AG04450 (cell line): Measurements from ENCODE around the gene MCC. TPM values are rescaled to one million over a fixed set of nuclear protein-coding genes. Genes with fewer than 3 reads are reported as not detected.

Experiments
- CTCF ChIA-PET: fragments of 300-600, 350-600 bp; formaldehyde crosslinking; extraction: SDS; loops from one replicate; lab custom pipeline; 2022; ENCODE audit warnings: antibody characterized with exemption, inconsistent platforms; lab: Charles Lee
- POLR2A ChIA-PET: fragments of 350-600 bp; formaldehyde crosslinking; extraction: SDS; loops from one replicate; lab custom pipeline; 2021; ENCODE audit warnings: antibody characterized with exemption, inconsistent platforms; lab: Yijun Ruan, JAX
- DNase-seq: peaks from one replicate; pipeline ENCODE4 v3.0.0-alpha.2; 2011; ENCODE audit warnings: low read depth, low spot score
- H3K27ac ChIP-seq: one replicate; pipeline ENCODE4 v1.5.1; 2012; ENCODE audit warnings: low read depth, low read length, control low read depth
- H3K27me3 ChIP-seq: one replicate; pipeline ENCODE4 v1.6.0; 2012; ENCODE audit warnings: low read length; ENCODE audit not compliant: control insufficient read depth, insufficient read depth
- H3K4me3 ChIP-seq: 2 replicates; pipeline ENCODE4 v1.5.1; 2011; ENCODE audit warnings: mild to moderate bottlenecking, low read depth, low read length, control low read depth
- H3K9me3 ChIP-seq: 2 replicates; pipeline ENCODE4 v1.5.1; 2012; ENCODE audit warnings: low read length; ENCODE audit not compliant: control insufficient read depth, insufficient read depth
- polyA plus RNA-seq: library from polyadenylated mRNA; depleted of rRNA; stranded (reverse); fragments of >200 nt; gene quantifications from 2 replicates; pipeline ENCODE4 v1.2.3, GENCODE V29; 2011
- TF ChIP-seq, protein P1 (sequence below): IDR thresholded peaks from 2 replicates; pipeline ENCODE4 v1.5.1; 2011; ENCODE audit warnings: low read depth, low read length, control low read depth, inconsistent platforms

The MCC gene
- polyA plus RNA-seq, 1 experiment = 17.5 TPM

DNA sequence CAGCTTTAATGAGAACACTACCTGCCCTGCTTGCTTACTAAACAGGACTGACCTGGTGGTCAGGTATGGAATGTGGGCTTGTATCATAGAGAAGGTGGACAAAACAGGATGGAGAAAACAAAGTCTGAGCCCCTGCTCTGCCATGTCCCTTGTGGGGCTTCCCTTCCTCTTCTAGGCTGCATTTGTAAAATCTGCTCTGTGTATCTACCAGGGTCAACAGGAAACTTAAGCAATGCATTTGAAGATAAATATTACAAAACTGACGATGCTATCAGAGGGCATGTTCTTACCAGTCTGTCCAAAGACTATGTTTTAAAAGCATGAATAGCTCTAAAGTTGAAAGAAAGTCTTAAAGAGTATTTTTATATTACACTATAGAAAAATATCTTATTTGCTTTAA lies 282.9 kb downstream of the MCC start:
- no peak overlapping the region for H3K4me3 ChIP-seq
- no peak for DNase-seq
- no peaks in the 10 kb centered on the region for H3K9me3 ChIP-seq
- no peaks in the 10 kb centered on the region for H3K27me3 ChIP-seq
- no peak overlapping the region for H3K27ac ChIP-seq
- POLR2A ChIA-PET = interaction anchor here (1.6 kb wide), 1 partner anchor 152 kb away, joined by 4 read pairs; no protein-coding TSS in a partner anchor
- CTCF ChIA-PET = interaction anchor here (2.3 kb wide), 1 partner anchor 209 kb away, joined by 5 read pairs; no protein-coding TSS in a partner anchor
- TF ChIP-seq, protein P1, sequence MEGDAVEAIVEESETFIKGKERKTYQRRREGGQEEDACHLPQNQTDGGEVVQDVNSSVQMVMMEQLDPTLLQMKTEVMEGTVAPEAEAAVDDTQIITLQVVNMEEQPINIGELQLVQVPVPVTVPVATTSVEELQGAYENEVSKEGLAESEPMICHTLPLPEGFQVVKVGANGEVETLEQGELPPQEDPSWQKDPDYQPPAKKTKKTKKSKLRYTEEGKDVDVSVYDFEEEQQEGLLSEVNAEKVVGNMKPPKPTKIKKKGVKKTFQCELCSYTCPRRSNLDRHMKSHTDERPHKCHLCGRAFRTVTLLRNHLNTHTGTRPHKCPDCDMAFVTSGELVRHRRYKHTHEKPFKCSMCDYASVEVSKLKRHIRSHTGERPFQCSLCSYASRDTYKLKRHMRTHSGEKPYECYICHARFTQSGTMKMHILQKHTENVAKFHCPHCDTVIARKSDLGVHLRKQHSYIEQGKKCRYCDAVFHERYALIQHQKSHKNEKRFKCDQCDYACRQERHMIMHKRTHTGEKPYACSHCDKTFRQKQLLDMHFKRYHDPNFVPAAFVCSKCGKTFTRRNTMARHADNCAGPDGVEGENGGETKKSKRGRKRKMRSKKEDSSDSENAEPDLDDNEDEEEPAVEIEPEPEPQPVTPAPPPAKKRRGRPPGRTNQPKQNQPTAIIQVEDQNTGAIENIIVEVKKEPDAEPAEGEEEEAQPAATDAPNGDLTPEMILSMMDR = no peak

DNA sequence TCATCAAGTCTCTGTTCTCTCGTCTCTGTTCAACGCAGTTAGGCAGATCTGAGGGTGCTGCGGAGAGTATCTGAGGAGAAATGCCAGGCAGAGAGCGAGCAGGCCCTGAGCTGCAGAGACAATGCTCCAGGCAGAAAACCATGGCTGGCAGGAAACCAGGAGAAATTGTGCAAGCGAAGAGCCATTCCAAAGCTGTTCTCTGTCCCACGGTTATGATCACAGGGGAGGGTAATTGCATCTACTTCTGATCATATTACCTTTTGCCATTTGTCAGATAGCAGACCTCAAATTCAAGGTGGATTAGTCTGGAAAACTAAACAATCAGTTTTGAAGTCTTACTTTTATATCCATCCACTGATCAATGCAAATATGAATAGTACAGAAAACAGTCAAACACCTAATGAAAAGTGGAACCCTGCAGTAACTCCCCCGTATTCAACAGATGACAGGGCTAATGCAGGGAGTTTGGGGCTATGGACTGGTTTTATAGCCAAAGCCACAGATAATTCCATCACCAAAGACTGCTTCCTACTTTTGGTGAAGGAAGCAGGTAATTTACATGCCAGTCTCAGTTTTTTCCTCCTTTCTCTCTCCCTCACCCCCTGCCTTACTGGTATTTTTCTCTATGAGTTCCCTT lies 283.6 kb downstream of the MCC start:
- H3K27me3 ChIP-seq = no peaks in the 10 kb centered on the region
- H3K4me3 ChIP-seq = no peak overlapping the region
- H3K27ac ChIP-seq = no peak overlapping the region
- H3K9me3 ChIP-seq = no peaks in the 10 kb centered on the region
- no peak for DNase-seq
- POLR2A ChIA-PET = interaction anchor here (1.6 kb wide), 1 partner anchor 151 kb away, joined by 4 read pairs; no protein-coding TSS in a partner anchor
- CTCF ChIA-PET = interaction anchor here (2.3 kb wide), 1 partner anchor 209 kb away, joined by 5 read pairs; no protein-coding TSS in a partner anchor
- TF ChIP-seq, protein P1 = no peak

DNA sequence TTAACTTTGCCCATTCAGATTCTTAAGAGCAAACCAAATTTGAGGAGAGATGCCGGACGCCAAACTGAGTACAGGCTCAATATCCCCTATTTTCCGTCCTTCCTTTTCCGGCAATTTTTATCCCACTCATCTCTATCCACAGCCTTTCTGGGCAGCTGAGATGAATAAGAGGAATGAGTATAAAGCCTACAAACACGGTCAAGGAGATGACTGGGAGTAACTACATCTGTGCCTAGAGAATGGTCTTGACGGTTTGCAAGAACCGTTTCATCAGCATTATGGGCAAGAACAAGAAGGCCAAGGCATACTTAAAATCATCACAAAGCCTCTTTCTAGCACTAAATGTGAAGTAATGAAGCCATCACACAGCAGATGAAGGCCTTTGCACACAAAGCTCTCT lies 284.3 kb downstream of the MCC start:
- POLR2A ChIA-PET = no interaction called here
- TF ChIP-seq, protein P1 = no peak

DNA sequence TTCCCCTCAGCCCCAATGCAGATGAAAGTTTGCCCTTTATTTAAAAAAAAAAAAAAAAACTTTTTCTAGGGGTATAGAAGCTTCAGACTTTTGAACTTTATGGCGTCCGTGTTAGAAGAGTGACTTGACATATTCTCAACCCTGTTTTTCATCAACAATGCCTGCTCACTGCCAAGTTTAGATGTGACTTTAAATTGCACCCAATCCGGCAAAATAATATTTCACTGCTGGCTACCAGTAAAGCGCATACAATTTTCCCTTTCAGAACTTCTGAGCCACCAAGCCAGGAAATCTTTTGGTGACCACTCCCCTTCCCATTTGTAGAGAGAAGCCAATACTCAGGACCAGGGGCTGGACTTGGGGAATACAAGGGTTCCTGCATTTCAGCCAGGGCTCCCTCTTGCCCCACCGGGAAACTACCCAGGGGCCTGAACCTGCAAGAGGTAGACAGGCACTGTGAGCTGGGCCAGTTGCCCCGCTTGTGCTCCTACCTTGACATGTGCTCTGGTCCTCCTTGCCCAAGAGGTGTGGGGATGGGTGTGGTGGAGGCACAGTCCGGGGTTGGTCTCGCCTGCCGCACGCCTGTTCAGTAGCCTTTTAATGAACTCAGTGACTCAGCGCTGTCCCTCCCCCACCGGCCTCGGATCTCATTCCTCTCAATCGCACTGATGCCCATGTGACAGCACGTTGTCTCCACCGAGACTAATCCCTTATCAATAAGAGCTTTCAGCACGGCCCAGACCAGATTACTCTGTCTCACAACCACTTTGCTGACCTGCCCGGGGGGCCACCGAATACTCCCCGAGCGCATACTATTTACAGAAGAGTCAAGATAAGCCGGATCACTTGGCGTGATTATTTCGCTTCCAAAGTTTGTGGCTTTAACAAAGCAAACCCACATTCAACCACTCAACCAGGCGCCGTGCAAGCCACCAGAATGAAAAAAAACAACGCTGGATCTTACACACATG lies 285.2 kb downstream of the MCC start:
- CTCF ChIA-PET = interaction anchor here (1.7 kb wide), 1 partner anchor 207 kb away, joined by 4 read pairs; no protein-coding TSS in a partner anchor
- H3K9me3 ChIP-seq = no peaks in the 10 kb centered on the region
- DNase-seq = no peak
- H3K4me3 ChIP-seq = no peak overlapping the region
- H3K27ac ChIP-seq = peak overlapping the region; percentile 33
- POLR2A ChIA-PET = no interaction called here
- TF ChIP-seq, protein P1 = no peak
- no peaks in the 10 kb centered on the region for H3K27me3 ChIP-seq

More for the DNA sequence above, 284.3 kb downstream of the MCC start:
- Histone ChIP-seq H3K27ac (no peak overlapping the region), H3K27me3 (no peaks in the 10 kb centered on the region), H3K9me3 (no peaks in the 10 kb centered on the region), H3K4me3 (no peak overlapping the region)
- no peak for DNase-seq
- CTCF ChIA-PET = interaction anchor here (2.3 kb wide), 1 partner anchor 208 kb away, joined by 5 read pairs; no protein-coding TSS in a partner anchor
